Mesodermal cell (in vitro differentiated cells): ENCODE results near the gene GRAP.

Experiments used
- H3K27ac ChIP-seq: 2 replicates; pipeline ENCODE4 v1.7.0; 2013; ENCODE audit warnings: mild to moderate bottlenecking, low read depth, low read length, moderate library complexity; ENCODE audit not compliant: severe bottlenecking
- H3K36me3 ChIP-seq: 2 replicates; pipeline ENCODE4 v1.7.1; 2013; ENCODE audit warnings: mild to moderate bottlenecking, low read length, moderate library complexity; ENCODE audit not compliant: control insufficient read depth, insufficient read depth
- H3K4me1 ChIP-seq: one replicate; pipeline ENCODE4 v1.7.1; 2013; ENCODE audit warnings: mild to moderate bottlenecking, low read length; ENCODE audit not compliant: insufficient read depth, control insufficient read depth, poor library complexity, severe bottlenecking
- H3K4me3 ChIP-seq: 2 replicates; pipeline ENCODE4 v1.7.0; 2013; ENCODE audit warnings: low read length, control low read depth, mild to moderate bottlenecking; ENCODE audit not compliant: insufficient read depth, poor library complexity, severe bottlenecking; ENCODE audit errors: extremely low read depth
- H3K9me3 ChIP-seq: 2 replicates; pipeline ENCODE4 v1.7.1; 2013; ENCODE audit warnings: mild to moderate bottlenecking, low read length, moderate library complexity; ENCODE audit not compliant: control insufficient read depth
- WGBS, 2 experiments: methylation state at CpG; one replicate each; pipeline ENCODE4 v1.1.5; 2013; ENCODE audit warnings: missing lambda C conversion rate in 2 of 2; ENCODE audit not compliant: insufficient coverage in 2 of 2; 5-methylcytosine and 5-hydroxymethylcytosine counted together

The GRAP gene

DNA sequence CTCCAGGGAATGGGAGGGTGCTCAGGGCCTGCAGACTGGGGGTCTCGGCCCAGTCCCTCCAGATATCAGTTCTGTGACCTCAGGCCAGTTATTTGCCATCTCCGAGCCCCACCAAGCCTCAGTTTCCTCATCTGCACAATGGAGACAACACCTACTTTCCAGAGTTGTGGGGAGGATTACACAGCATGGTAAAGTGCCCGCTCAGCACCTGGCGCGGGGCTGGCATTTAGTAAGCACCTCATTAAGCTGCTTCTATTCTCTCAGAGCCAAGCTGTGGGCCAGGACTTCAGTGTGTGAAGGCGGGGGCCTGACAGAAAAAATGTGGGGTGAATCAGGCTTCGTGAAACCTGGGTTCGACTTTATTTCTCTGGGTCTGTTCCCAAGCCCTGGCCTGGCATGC lies 47.4 kb downstream of the GRAP start:
- peaks cover 2% of the 10 kb centered on the region for H3K4me1 ChIP-seq
- 90 to 92% methylated on average over 7 of the region's 8 CpGs for WGBS, 2 experiments
- H3K36me3 ChIP-seq, result peaks cover 41% of the 10 kb centered on the region
- H3K9me3 ChIP-seq, result peaks cover 12% of the 10 kb centered on the region
- no peak overlapping the region for H3K27ac ChIP-seq
- no peak overlapping the region for H3K4me3 ChIP-seq

DNA sequence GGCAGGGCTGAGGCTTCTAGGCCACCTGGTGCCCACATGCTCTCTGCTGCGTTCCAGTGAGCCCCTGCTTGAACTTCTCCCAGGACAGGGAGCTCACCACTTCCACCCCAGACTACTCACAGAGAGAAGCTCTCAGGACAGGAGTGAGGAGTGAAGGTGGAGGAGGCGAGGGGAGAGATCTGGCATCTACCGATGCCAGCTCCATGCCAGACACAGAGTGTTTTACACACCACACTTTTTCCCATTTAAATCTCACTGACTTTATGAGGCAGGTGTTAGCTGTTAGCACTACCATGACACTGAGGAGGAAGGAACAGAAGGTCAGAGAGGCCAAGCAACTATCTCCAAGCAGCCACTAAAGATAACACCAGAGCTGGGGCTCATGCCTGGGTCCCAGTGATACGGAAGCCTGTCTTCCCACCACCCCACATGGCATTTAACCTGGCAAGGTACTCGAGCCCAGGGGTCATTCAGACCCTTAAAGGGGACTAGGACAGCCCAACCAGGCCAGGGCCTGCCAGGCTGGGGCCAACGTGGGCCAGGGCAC lies 49.0 kb downstream of the GRAP start:
- no peak overlapping the region for H3K27ac ChIP-seq

DNA sequence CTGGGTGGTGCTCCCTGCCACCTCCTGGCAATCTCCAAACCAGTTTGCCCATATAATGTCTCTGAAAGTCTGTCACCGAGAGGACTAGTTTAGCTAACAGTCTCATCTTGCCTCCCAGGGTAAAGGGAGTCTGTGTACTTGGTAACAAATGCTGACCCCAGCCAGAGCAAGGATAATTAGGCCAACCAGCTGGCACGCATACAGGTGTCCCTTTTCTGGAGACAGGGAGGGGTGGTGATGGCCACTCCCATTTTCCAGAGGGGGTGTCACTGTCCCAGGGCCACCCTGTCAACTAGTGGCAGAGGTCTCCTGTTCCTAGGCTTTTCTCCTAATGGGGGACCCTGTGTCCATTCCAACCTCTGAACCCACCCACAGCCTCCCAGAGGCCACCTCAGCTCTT lies 50.3 kb downstream of the GRAP start:
- Histone ChIP-seq H3K4me3 (no peak overlapping the region), H3K9me3 (peaks cover 12% of the 10 kb centered on the region), H3K4me1 (no peaks in the 10 kb centered on the region), H3K27ac (no peak overlapping the region), H3K36me3 (peaks cover 31% of the 10 kb centered on the region)
- 85 to 100% methylated on average over 2 of the region's 2 CpGs for WGBS, 2 experiments

More for the DNA sequence above, 49.0 kb downstream of the GRAP start:
- Histone ChIP-seq H3K4me1 (peaks cover 2% of the 10 kb centered on the region), H3K4me3 (no peak overlapping the region), H3K9me3 (peaks cover 12% of the 10 kb centered on the region), H3K36me3 (peaks cover 39% of the 10 kb centered on the region)
- WGBS, 2 experiments, result 79 to 86% methylated on average over 3 of the region's 6 CpGs

DNA sequence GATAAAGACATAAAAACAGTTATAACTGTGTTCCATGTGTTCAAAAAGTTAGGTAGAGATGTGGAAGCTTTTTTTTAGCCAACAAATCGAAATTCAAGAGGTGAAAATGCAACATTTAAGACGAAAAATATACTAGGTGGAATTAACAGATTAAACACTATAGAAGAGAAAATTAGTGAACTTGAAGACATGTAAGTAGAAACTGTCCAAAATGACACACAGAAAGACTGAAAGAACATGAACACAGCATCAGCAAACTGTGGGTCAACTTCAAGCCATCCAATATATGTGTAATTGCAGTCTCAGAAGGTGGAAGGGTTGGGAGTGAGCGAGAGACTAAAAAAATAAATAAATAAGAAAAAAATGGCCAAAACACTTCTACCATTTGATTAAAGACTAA lies 51.5 kb downstream of the GRAP start:
- Histone ChIP-seq H3K36me3 (peaks cover 25% of the 10 kb centered on the region), H3K9me3 (peaks cover 12% of the 10 kb centered on the region), H3K4me1 (no peaks in the 10 kb centered on the region), H3K27ac (no peak overlapping the region), H3K4me3 (no peak overlapping the region)
- 100% methylated on average over 1 of the region's 3 CpGs; no CpG with 5 or more reads in 1 of the 2 experiments for WGBS, 2 experiments

- WGBS, 2 experiments, result 55 to 100% methylated on average over 1 of the region's 1 CpG
- H3K36me3 ChIP-seq, result peaks cover 25% of the 10 kb centered on the region
- H3K4me1 ChIP-seq, result no peaks in the 10 kb centered on the region
- no peak overlapping the region for H3K27ac ChIP-seq
- no peak overlapping the region for H3K4me3 ChIP-seq
- peaks cover 12% of the 10 kb centered on the region for H3K9me3 ChIP-seq
Measured at GRCh38 chr17:18994631-18995030, 52.1 kb downstream of the GRAP start.

GRCh38 chr17:18993905-18994526 lies 52.7 kb downstream of the GRAP start:
- 91 to 92% methylated on average over 15 to 16 of the region's 16 CpGs for WGBS, 2 experiments
- Histone ChIP-seq H3K9me3 (peaks cover 12% of the 10 kb centered on the region), H3K4me3 (no peak overlapping the region), H3K36me3 (peaks cover 20% of the 10 kb centered on the region), H3K4me1 (no peaks in the 10 kb centered on the region), H3K27ac (no peak overlapping the region)

DNA sequence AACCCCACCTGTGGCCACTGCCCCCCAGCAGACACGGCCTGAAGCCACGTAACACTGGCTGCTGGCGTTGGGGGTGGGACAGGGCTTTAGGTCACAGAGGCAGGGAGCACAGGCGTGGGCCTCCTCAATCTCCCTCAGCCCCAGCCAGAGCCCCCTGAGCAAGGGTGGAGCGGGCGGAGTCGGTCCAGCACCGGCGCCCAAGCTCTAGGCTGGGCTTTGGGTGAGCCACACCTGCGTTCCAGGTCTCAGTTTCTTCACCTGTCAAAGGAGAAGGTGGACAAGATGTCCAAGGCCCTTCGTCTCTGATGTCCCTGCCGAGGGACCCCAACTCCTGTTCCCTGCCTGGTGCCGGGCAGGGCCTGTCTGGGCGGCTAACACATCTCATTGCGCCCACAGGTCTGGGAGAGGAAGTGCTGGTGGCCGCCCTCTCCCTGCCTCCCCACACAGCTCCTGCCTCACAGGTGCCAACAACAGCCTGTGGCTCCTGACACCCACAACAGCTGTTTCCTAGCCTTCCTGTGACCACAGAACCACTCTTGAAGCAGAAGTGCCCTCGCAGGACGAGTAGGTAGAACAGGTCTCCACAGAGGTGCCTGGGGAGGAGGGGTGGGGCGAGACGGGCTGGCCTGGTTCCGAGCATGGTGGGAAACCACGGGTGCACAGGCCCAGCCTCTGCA lies 54.2 kb downstream of the GRAP start:
- Histone ChIP-seq H3K36me3 (peaks cover 26% of the 10 kb centered on the region), H3K27ac (no peak overlapping the region), H3K4me1 (no peaks in the 10 kb centered on the region), H3K9me3 (peaks cover 12% of the 10 kb centered on the region), H3K4me3 (no peak overlapping the region)
- whole genome bisulfite sequencing, 2 experiments, result 94 to 96% methylated on average over 18 to 19 of the region's 22 CpGs

- Histone ChIP-seq H3K36me3 (peaks cover 19% of the 10 kb centered on the region), H3K4me1 (no peaks in the 10 kb centered on the region), H3K9me3 (peaks cover 12% of the 10 kb centered on the region), H3K4me3 (no peak overlapping the region), H3K27ac (no peak overlapping the region)
- WGBS, 2 experiments, result 95 to 98% methylated on average over 15 to 18 of the region's 20 CpGs
Measured at GRCh38 chr17:18991531-18992315, 55.0 kb downstream of the GRAP start.

DNA sequence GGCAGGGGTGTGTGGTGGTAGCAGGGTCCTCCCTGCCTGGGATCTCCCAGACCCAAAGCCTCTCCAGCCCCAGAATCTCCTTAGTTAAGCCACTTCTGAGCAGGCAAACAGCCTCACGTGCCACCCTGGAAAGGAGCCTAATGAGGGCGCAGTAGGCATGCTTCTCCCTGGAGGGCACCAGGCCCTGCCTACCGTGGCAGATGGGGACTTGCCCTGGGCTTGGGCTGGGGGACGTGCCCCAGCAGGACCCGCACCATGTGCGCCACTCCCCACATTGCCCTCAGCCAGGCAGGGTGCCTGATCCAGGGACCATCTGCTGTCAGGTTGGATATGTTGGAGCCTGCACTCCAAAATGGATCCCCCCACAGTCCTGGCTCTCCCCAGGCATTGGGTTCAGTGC lies 56.4 kb downstream of the GRAP start:
- 89 to 98% methylated on average over 6 of the region's 6 CpGs for WGBS, 2 experiments
- Histone ChIP-seq H3K27ac (no peak overlapping the region), H3K4me3 (no peak overlapping the region), H3K4me1 (no peaks in the 10 kb centered on the region), H3K9me3 (peaks cover 5% of the 10 kb centered on the region), H3K36me3 (peaks cover 16% of the 10 kb centered on the region)

- Histone ChIP-seq H3K27ac (no peak overlapping the region), H3K36me3 (peaks cover 27% of the 10 kb centered on the region), H3K9me3 (no peaks in the 10 kb centered on the region), H3K4me1 (no peaks in the 10 kb centered on the region), H3K4me3 (no peak overlapping the region)
- 95% methylated on average over 8 of the region's 9 CpGs for WGBS, 2 experiments
Measured at GRCh38 chr17:18988546-18989173, 58.1 kb downstream of the GRAP start.
